ENCODE measurements around the gene SETD1B.

- TF ChIP-seq CTCF (IDR thresholded peaks at IDR 0.05) = no peak
- no peak for TF ChIP-seq POLR2A (IDR thresholded peaks at IDR 0.05)
- no peak for TF ChIP-seq POLR2AphosphoS5 (IDR thresholded peaks at IDR 0.05)
Measured at GRCh38 chr12:121803861-121804416, at the start of gene SETD1B.
